Bronchial epithelial cell (primary cell): ENCODE results near the gene CCNL1. TPM values are rescaled to one million over a fixed set of nuclear protein-coding genes. Genes with fewer than 3 reads are reported as not detected.
"Not testable (repeated sequence)": the region's sequence is repeated elsewhere in the genome, so short reads cannot be mapped to it uniquely, and the experiment has no call there.

ENCODE experiments used
- DNase-seq: peaks from one replicate; pipeline ENCODE4 v3.0.0-alpha.2; 2010; ENCODE audit warnings: low read depth
- FAIRE-seq: peaks from 2 replicates; lab custom pipeline; 2011; peaks lifted over from hg19 to GRCh38; lab: Jason Lieb, UNC
- H3K27me3 ChIP-seq: 2 replicates; pipeline ENCODE4 v1.5.1; 2011; ENCODE audit warnings: low read length; ENCODE audit not compliant: control insufficient read depth, insufficient read depth
- H3K36me3 ChIP-seq: 2 replicates; pipeline ENCODE4 v1.5.1; 2011; ENCODE audit warnings: low read length; ENCODE audit not compliant: control insufficient read depth, insufficient read depth
- H3K4me3 ChIP-seq: 2 replicates; pipeline ENCODE4 v1.5.1; 2011; ENCODE audit warnings: mild to moderate bottlenecking, low read depth, low read length, control low read depth
- CTCF ChIP-seq: IDR thresholded peaks from 2 replicates; pipeline ENCODE4 v1.5.1; 2011; ENCODE audit warnings: mild to moderate bottlenecking, moderate library complexity, low read length, control low read depth, inconsistent platforms; ENCODE audit not compliant: insufficient read depth, severe bottlenecking
- total RNA-seq: library from RNA; depleted of rRNA; stranded (reverse); fragments of >200 nt; gene quantifications from 2 replicates; pipeline ENCODE4 v1.2.1, GENCODE V29; 2014

Gene CCNL1
- total RNA-seq, 1 donor from 2014 or later: 107 TPM

GRCh38 chr3:157174290-157174648, 14.3 kb upstream of the CCNL1 start:
- no peaks in the 10 kb centered on the region for H3K27me3 ChIP-seq
- peak overlapping the region; percentile 57 for H3K4me3 ChIP-seq
- DNase-seq: peak; percentile 35
- no peak for FAIRE-seq
- TF ChIP-seq CTCF: no peak
- H3K36me3 ChIP-seq: no peaks in the 10 kb centered on the region

GRCh38 chr3:157173343-157173742, 13.4 kb upstream of the CCNL1 start:
- FAIRE-seq, DNase-seq, H3K36me3 ChIP-seq, H3K27me3 ChIP-seq, H3K4me3 ChIP-seq: not testable (repeated sequence)

GRCh38 chr3:157172746-157173145, 12.8 kb upstream of the CCNL1 start:
- DNase-seq (no peak), FAIRE-seq (no peak)
- TF ChIP-seq CTCF: no peak
- Histone ChIP-seq H3K36me3 (no peaks in the 10 kb centered on the region), H3K4me3 (no peak overlapping the region), H3K27me3 (no peaks in the 10 kb centered on the region)

GRCh38 chr3:157170861-157171260, 10.9 kb upstream of the CCNL1 start:
- Histone ChIP-seq H3K36me3 (no peaks in the 10 kb centered on the region), H3K27me3 (no peaks in the 10 kb centered on the region), H3K4me3 (no peak overlapping the region)
- no peak for TF ChIP-seq CTCF
- FAIRE-seq (no peak), DNase-seq (no peak)

GRCh38 chr3:157167371-157168042, 7.6 kb upstream of the CCNL1 start:
- H3K4me3 ChIP-seq: no peak overlapping the region
- H3K27me3 ChIP-seq: no peaks in the 10 kb centered on the region
- no peaks in the 10 kb centered on the region for H3K36me3 ChIP-seq
- TF ChIP-seq CTCF: no peak
- DNase-seq (no peak), FAIRE-seq (no peak)

- TF ChIP-seq CTCF: no peak
- Histone ChIP-seq H3K27me3 (no peaks in the 10 kb centered on the region), H3K36me3 (no peaks in the 10 kb centered on the region), H3K4me3 (no peak overlapping the region)
- FAIRE-seq: no peak
- DNase-seq: no peak
Measured at GRCh38 chr3:157166561-157166960, 6.6 kb upstream of the CCNL1 start.
